ENCODE results near the gene PCK2.
A peak's percentile ranks its signal among the peaks of the same experiment; 100 is the strongest.

Gene PCK2

GRCh38 chr14:24062216-24062980 lies 31.7 kb upstream of the PCK2 start:
- DNase-seq = no peak

GRCh38 chr14:24063263-24063836 lies 30.8 kb upstream of the PCK2 start:
- DNase-seq = no peak

- DNase-seq = no peak
These were observed 29.9 kb upstream of the PCK2 start for GRCh38 chr14:24064091-24064795.

- DNase-seq = no peak
These were observed 29.3 kb upstream of the PCK2 start for GRCh38 chr14:24064856-24065255.

GRCh38 chr14:24065408-24065807 lies 28.7 kb upstream of the PCK2 start:
- no peak for DNase-seq

GRCh38 chr14:24066496-24067132 lies 27.5 kb upstream of the PCK2 start:
- no peak for DNase-seq

GRCh38 chr14:24067133-24068082 lies 26.7 kb upstream of the PCK2 start:
- DNase-seq = no peak

- DNase-seq = no peak
These were observed 25.2 kb upstream of the PCK2 start for GRCh38 chr14:24068711-24069410.

- DNase-seq = no peak
These were observed 24.7 kb upstream of the PCK2 start for GRCh38 chr14:24069411-24069735.

GRCh38 chr14:24070285-24071143 lies 23.6 kb upstream of the PCK2 start:
- DNase-seq = peak; percentile 69

GRCh38 chr14:24071144-24071697 lies 22.9 kb upstream of the PCK2 start, which contains the start of gene CPNE6:
Gene CPNE6, plus strand, starts transcription at chr14:24071562. Its CDS starts 1,375 bp downstream, at chr14:24072937.
- DNase-seq = no peak

GRCh38 chr14:24071836-24072430 lies 22.2 kb upstream of the PCK2 start:
- DNase-seq = no peak

GRCh38 chr14:24072436-24072835 lies 21.7 kb upstream of the PCK2 start:
- DNase-seq = no peak

GRCh38 chr14:24072881-24073877 lies 20.9 kb upstream of the PCK2 start:
- DNase-seq = no peak

GRCh38 chr14:24074625-24075484 lies 19.3 kb upstream of the PCK2 start:
- DNase-seq = peak; percentile 13

GRCh38 chr14:24075485-24076301 lies 18.4 kb upstream of the PCK2 start:
- DNase-seq = no peak

GRCh38 chr14:24076302-24076601 lies 17.9 kb upstream of the PCK2 start:
- DNase-seq = no peak
